Trophoblast cell (in vitro differentiated cells and primary cell): ENCODE results near the gene CENPK.

Experiments
- DNase-seq, 2 donors: peaks; one replicate each; pipeline ENCODE4 v3.0.0-alpha.2; 2016
- H2AFZ ChIP-seq: 2 replicates; pipeline ENCODE4 v1.6.1; 2013; ENCODE audit warnings: low read length, moderate library complexity, mild to moderate bottlenecking; ENCODE audit not compliant: insufficient read depth, poor library complexity
- H2AK5ac ChIP-seq: 2 replicates; pipeline ENCODE4 v1.6.1; 2013; ENCODE audit warnings: mild to moderate bottlenecking, low read length
- H2BK120ac ChIP-seq: 2 replicates; pipeline ENCODE4 v1.6.1; 2013; ENCODE audit warnings: low read length, mild to moderate bottlenecking, moderate library complexity; ENCODE audit not compliant: insufficient read depth, poor library complexity
- H2BK12ac ChIP-seq: 2 replicates; pipeline ENCODE4 v1.6.1; 2013; ENCODE audit warnings: mild to moderate bottlenecking, low read length, moderate library complexity
- H2BK5ac ChIP-seq: 2 replicates; pipeline ENCODE4 v1.6.1; 2013; ENCODE audit warnings: low read length, low read depth, moderate library complexity, mild to moderate bottlenecking; ENCODE audit not compliant: poor library complexity
- H3K14ac ChIP-seq: 2 replicates; pipeline ENCODE4 v1.6.1; 2013; ENCODE audit warnings: mild to moderate bottlenecking, low read length
- H3K18ac ChIP-seq: 2 replicates; pipeline ENCODE4 v1.6.1; 2013; ENCODE audit warnings: mild to moderate bottlenecking, low read length
- H3K23ac ChIP-seq: 2 replicates; pipeline ENCODE4 v1.6.1; 2013; ENCODE audit warnings: low read length
- H3K27ac ChIP-seq: 2 replicates; pipeline ENCODE4 v1.5.1; 2013; ENCODE audit warnings: low read depth, mild to moderate bottlenecking, inconsistent platforms, low read length, moderate library complexity
- H3K27me3 ChIP-seq: 2 replicates; pipeline ENCODE4 v1.6.1; 2013; ENCODE audit warnings: inconsistent platforms, mild to moderate bottlenecking, low read length, moderate library complexity; ENCODE audit not compliant: insufficient read depth
- H3K36me3 ChIP-seq, 2 experiments: 1 replicate in 1 of 2; 2 replicates in 1 of 2; pipeline ENCODE4 v1.6.1; 2013; ENCODE audit warnings: low read length in 2 of 2, mild to moderate bottlenecking in 2 of 2, moderate library complexity in 1 of 2; ENCODE audit not compliant: insufficient read depth in 2 of 2, control insufficient read depth in 1 of 2
- H3K4ac ChIP-seq: 2 replicates; pipeline ENCODE4 v1.6.1; 2013; ENCODE audit warnings: low read depth, mild to moderate bottlenecking, low read length, moderate library complexity
- H3K4me1 ChIP-seq, 2 experiments: 1 replicate in 1 of 2; 2 replicates in 1 of 2; pipeline ENCODE4 v1.6.1; 2013; ENCODE audit warnings: low read length in 2 of 2, mild to moderate bottlenecking in 2 of 2, moderate library complexity in 1 of 2; ENCODE audit not compliant: insufficient read depth in 2 of 2, control insufficient read depth in 1 of 2
- H3K4me2 ChIP-seq: 2 replicates; pipeline ENCODE4 v1.6.1; 2013; ENCODE audit warnings: inconsistent platforms, mild to moderate bottlenecking, low read length, moderate library complexity
- H3K4me3 ChIP-seq: 2 replicates; pipeline ENCODE4 v1.5.1; 2013; ENCODE audit warnings: mild to moderate bottlenecking, low read depth, low read length, inconsistent platforms
- H3K79me1 ChIP-seq: one replicate; pipeline ENCODE4 v1.6.1; 2013; ENCODE audit warnings: low read length
- H3K79me2 ChIP-seq: 2 replicates; pipeline ENCODE4 v1.6.1; 2013; ENCODE audit warnings: low read length, mild to moderate bottlenecking; ENCODE audit not compliant: control insufficient read depth, insufficient read depth, poor library complexity
- H3K9ac ChIP-seq: 2 replicates; pipeline ENCODE4 v1.6.1; 2013; ENCODE audit warnings: mild to moderate bottlenecking, low read length
- H3K9me3 ChIP-seq: 2 replicates; pipeline ENCODE4 v1.6.1; 2013; ENCODE audit warnings: low read depth, mild to moderate bottlenecking, control low read depth, inconsistent platforms, low read length; ENCODE audit not compliant: insufficient read depth
- H4K12ac ChIP-seq: 2 replicates; pipeline ENCODE4 v1.6.1; 2013; ENCODE audit warnings: low read depth, mild to moderate bottlenecking, low read length, moderate library complexity
- H4K8ac ChIP-seq: 2 replicates; pipeline ENCODE4 v1.6.1; 2013; ENCODE audit warnings: low read depth, mild to moderate bottlenecking, low read length, moderate library complexity
- H4K91ac ChIP-seq: one replicate; pipeline ENCODE4 v1.6.1; 2013; ENCODE audit warnings: low read depth, mild to moderate bottlenecking, low read length, moderate library complexity
- WGBS: extraction: QIAGEN DNeasy Blood & Tissue Kit; methylation state at CpG from one replicate; pipeline ENCODE4 v1.1.7; 2013; ENCODE audit warnings: missing lambda C conversion rate; ENCODE audit not compliant: insufficient read length, insufficient coverage; ENCODE audit errors: extremely low coverage; 5-methylcytosine and 5-hydroxymethylcytosine counted together

CENPK gene

DNA sequence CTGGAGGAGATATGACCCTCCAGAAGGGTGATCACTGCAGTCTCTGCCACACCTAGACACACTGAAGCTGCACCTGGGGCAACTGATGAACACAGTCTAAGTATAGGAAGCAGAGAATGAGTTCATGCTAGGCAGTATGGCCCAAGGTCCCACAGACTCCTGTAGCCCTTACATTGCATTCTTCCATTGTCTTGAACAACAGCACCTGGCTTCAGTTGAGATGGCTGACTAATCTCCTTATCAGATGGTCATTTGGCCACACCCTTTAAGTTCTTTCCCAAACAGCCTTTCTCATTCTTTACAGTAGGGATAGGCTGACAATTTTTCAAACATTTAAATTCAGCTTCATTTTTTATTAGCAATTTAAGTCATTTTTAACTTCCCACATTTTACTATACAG, 23.1 kb downstream of the CENPK start:
- Histone ChIP-seq H3K27me3 (no peaks in the 10 kb centered on the region), H2BK5ac (no peak overlapping the region), H4K91ac (no peak overlapping the region)

DNA sequence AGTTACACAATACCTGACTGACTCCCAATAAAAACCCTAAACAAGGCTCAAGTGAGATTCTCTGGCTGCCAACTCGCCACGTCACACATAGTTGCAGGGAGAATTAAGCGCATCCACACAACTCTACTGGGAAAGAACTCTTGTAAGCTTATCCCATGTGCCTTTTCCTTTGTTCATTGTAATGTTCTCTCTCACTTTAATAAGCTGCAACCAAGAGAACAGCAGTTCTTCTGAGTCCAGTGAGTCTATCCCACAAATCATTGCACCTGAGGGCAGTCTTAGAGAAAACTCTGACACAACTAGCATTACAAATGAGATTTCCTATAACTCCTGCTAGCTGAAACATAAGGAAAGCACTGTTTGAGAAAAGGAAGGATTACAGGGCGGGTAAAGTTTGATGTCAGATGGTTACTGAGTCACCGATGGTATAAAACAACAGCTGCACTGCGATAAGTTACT, 27.4 kb downstream of the CENPK start:
- H3K9me3 ChIP-seq: no peaks in the 10 kb centered on the region
- H3K4me3 ChIP-seq: no peak overlapping the region
- no peak overlapping the region for H2BK5ac ChIP-seq
- H3K4me2 ChIP-seq: no peak overlapping the region
- peaks cover 5 to 6% of the 10 kb centered on the region in 2 experiments for H3K36me3 ChIP-seq
- no peak overlapping the region for H4K12ac ChIP-seq
- DNase-seq: peak in 1 of 2 donors; percentile 71
- H3K14ac ChIP-seq: no peak overlapping the region
- no peak overlapping the region for H2AK5ac ChIP-seq
- no peak overlapping the region for H4K8ac ChIP-seq
- H3K79me2 ChIP-seq: no peaks in the 10 kb centered on the region
- WGBS: no CpG with 5 or more reads among the region's 6 CpGs
- H2BK12ac ChIP-seq: no peak overlapping the region
- peaks cover 0 to 2% of the 10 kb centered on the region in 2 experiments for H3K4me1 ChIP-seq
- H3K27me3 ChIP-seq: no peaks in the 10 kb centered on the region
- no peak overlapping the region for H3K23ac ChIP-seq
- no peak overlapping the region for H3K18ac ChIP-seq
- no peaks in the 10 kb centered on the region for H3K79me1 ChIP-seq
- no peak overlapping the region for H3K9ac ChIP-seq
- H3K4ac ChIP-seq: no peak overlapping the region
- no peak overlapping the region for H4K91ac ChIP-seq
- H2AFZ ChIP-seq: no peak overlapping the region
- no peak overlapping the region for H2BK120ac ChIP-seq
- H3K27ac ChIP-seq: no peak overlapping the region

More for the DNA sequence above, 23.1 kb downstream of the CENPK start:
- Histone ChIP-seq H4K12ac (no peak overlapping the region), H3K27ac (no peak overlapping the region), H3K9me3 (no peaks in the 10 kb centered on the region), H2AK5ac (no peak overlapping the region), H3K79me2 (no peaks in the 10 kb centered on the region), H3K79me1 (no peaks in the 10 kb centered on the region), H3K23ac (no peak overlapping the region), H3K9ac (no peak overlapping the region), H2AFZ (no peak overlapping the region), H2BK12ac (no peak overlapping the region), H3K4me1 (peaks cover 0 to 2% of the 10 kb centered on the region in 2 experiments), H3K36me3 (peaks cover 5 to 14% of the 10 kb centered on the region in 2 experiments), H3K4ac (no peak overlapping the region), H3K4me2 (no peak overlapping the region), H4K8ac (no peak overlapping the region), H3K4me3 (no peak overlapping the region), H3K18ac (no peak overlapping the region), H2BK120ac (no peak overlapping the region), H3K14ac (no peak overlapping the region)
- DNase-seq: peak; percentile 40 to 78

DNA sequence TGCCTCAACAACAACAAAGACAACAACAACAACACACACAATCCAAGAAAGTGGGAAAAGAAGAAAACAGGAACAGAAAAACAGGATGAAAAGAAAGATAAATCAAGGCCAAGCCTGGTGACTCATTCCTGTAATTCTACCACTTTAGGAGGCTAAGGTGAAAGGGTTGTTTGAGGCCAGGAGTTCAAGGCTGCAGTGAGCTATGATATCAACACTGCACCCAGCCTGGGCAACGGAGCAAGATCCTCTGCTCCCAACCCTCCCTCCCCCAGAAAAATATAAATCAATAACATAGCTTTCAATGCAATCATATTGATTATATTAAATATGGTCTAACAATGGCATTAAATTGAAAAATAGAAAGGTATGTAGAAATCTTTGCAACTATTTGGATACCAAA, 32.1 kb downstream of the CENPK start:
- Histone ChIP-seq H3K4me1 (no peaks in the 10 kb centered on the region), H3K4me2 (no peak overlapping the region), H3K18ac (no peak overlapping the region), H4K12ac (no peak overlapping the region), H3K4me3 (no peak overlapping the region), H3K4ac (no peak overlapping the region), H3K23ac (no peak overlapping the region), H3K9ac (no peak overlapping the region), H2AK5ac (no peak overlapping the region), H3K9me3 (no peaks in the 10 kb centered on the region), H3K27me3 (no peaks in the 10 kb centered on the region), H2BK12ac (no peak overlapping the region), H2AFZ (no peak overlapping the region), H2BK5ac (no peak overlapping the region), H4K91ac (no peak overlapping the region), H3K79me2 (no peaks in the 10 kb centered on the region), H3K14ac (no peak overlapping the region), H3K36me3 (peaks cover 11 to 12% of the 10 kb centered on the region in 2 experiments), H2BK120ac (no peak overlapping the region), H3K79me1 (no peaks in the 10 kb centered on the region), H3K27ac (no peak overlapping the region), H4K8ac (no peak overlapping the region)
- WGBS: no CpG with 5 or more reads among the region's 1 CpG
- DNase-seq: no peak

DNA sequence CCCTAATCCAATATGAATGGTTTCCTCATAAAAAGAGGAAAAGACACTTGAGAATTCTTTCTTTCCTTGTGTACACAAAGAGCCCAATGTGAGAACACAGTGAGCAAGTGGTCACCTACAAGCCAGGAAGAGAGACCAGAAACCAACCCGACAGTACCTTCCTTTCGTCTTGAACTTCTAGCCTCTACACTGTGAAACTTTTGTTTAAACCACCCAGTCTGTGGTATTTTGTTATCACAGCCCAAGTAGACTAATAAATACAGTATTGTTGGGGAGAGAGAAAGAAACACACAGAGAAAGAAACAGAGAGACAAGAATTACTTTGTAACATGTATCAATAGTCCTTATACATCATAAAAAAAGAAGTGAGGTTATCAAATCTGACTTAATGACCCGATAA, 37.2 kb downstream of the CENPK start:
- Histone ChIP-seq H3K27me3 (no peaks in the 10 kb centered on the region), H3K4me1 (no peaks in the 10 kb centered on the region), H3K4me2 (no peak overlapping the region), H3K14ac (no peak overlapping the region), H2BK12ac (no peak overlapping the region), H3K4ac (no peak overlapping the region), H3K18ac (no peak overlapping the region), H3K9me3 (no peaks in the 10 kb centered on the region), H4K91ac (no peak overlapping the region), H2AK5ac (no peak overlapping the region), H4K12ac (no peak overlapping the region), H3K79me2 (no peaks in the 10 kb centered on the region), H2BK5ac (no peak overlapping the region), H3K36me3 (peaks cover 11% of the 10 kb centered on the region in 2 experiments), H2BK120ac (no peak overlapping the region), H3K79me1 (no peaks in the 10 kb centered on the region), H3K9ac (no peak overlapping the region), H3K23ac (no peak overlapping the region), H3K4me3 (no peak overlapping the region), H3K27ac (no peak overlapping the region), H4K8ac (no peak overlapping the region), H2AFZ (no peak overlapping the region)
- WGBS: no CpG with 5 or more reads among the region's 3 CpGs
- no peak for DNase-seq
